ENCODE results near the gene PACSIN1.

Gene PACSIN1

GRCh38 chr6:34566830-34567546, 101.1 kb downstream of the PACSIN1 start:
- DNase-seq, result no peak

DNA sequence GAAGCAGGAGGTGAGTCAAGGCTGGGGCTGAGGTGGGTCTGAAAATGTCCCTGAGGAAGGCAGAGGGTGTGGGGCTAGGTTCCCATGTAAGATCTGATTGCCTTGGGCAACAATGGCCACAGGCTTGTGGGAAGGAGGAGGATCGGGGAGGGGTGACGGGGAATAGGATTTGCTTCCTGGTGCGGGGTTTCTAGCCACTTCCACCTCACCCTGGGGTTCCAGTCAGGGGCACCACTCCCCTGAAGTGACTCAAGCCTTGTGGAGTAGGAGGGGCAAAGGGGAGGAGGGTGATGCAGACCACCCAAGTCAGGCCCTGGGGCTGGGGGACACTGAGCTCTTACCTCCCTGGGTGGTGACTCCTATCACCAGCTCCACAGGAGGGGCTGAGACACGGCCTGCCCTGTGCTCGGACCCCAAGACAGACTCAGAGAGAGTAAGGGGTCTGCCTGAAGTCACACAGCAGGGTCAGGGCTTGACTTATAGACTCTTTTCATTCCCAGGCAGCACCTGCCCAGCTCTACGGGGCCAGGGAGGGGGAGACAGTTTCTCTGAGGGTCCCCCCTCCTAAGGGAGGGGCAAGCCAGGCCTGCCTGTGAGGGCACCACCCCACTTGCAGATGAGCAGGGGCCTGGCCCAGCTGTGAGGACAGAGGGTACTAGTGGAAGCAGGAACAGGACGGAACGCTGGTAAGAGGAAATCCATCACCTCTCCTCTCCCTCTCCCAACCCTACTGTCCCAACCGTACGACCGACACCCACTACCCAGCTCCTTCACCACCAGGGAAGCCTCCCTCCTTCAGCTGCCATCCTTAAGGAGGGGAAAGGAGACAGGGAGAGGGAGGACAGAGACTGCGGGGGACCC, 102.7 kb downstream of the PACSIN1 start:
- no peak for DNase-seq

GRCh38 chr6:34569361-34569973, 103.6 kb downstream of the PACSIN1 start:
- DNase-seq, result no peak

- DNase-seq, result no peak
Measured at GRCh38 chr6:34570066-34570833, 104.4 kb downstream of the PACSIN1 start.

DNA sequence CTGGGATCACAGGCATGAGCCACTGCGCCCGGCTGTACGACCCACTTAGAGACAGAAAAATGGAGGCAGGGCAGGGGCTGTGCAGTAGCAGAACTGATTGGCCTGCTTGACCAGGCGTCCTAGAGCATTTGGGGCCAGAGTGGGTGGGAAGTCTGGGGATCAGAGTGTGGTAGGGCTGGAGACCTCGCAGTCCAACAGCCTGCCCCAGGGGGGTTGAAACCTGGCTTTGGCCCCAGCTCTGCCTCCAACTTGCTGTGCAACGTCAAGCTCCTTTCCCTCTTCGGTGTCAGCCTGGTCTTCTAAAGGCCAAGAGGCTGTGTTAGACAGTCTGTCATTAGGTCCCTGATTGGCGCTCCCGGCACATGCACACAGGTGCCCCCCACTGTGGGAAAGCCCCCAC, 105.5 kb downstream of the PACSIN1 start:
- no peak for DNase-seq

- DNase-seq, result no peak
Measured at GRCh38 chr6:34572021-34572420, 106.1 kb downstream of the PACSIN1 start.

DNA sequence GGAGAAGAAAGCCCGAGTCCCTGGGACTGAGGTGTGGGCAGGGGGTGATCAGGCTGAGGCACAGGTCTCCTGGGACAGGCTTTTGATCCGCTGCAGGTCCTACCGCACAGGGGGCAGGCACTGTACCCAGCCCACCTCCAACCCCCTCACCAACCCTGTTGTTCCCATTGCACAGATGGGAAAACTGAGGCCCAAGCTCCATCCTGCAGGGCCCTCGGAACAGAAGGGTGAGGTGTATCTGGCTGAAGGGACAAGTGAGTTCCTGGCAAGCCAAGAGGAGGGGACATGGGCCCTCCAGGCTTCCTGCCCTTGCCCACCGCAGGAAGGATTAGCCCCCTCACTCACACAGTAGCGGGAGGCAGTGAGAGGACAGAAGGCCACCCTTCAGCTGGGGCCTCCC, 106.7 kb downstream of the PACSIN1 start:
- DNase-seq, result no peak

DNA sequence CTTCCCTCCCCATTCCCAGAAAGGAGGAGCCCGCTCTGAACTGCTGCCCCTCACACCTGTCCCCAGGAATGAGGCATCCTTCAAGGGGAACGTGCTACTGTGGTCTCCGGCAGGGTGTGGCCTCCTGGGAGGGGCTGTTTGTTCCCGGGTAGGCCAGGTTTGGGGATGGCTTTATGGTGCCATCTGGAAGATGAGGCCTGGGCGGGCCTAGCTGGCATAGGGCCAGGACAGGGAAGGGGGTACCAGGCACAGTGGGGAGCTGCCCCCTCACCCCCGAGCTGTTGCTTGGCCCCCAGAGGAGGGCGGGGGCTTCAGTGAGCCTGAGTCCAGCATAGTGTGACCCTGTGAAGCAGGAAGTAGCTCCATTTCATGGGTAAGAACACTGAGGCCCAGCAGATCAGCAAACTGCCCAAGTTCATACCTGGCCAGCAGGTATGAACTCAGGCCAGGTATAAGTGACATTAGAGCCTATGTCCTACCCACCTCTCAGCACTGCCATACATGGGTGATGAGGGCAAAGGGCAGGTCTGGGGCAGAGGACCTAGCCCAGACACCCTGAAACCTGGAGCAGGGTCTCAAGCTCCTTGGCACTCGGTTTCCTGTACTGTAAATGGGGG, 107.8 kb downstream of the PACSIN1 start:
- no peak for DNase-seq

GRCh38 chr6:34574647-34575293, 108.9 kb downstream of the PACSIN1 start:
- DNase-seq, result no peak

DNA sequence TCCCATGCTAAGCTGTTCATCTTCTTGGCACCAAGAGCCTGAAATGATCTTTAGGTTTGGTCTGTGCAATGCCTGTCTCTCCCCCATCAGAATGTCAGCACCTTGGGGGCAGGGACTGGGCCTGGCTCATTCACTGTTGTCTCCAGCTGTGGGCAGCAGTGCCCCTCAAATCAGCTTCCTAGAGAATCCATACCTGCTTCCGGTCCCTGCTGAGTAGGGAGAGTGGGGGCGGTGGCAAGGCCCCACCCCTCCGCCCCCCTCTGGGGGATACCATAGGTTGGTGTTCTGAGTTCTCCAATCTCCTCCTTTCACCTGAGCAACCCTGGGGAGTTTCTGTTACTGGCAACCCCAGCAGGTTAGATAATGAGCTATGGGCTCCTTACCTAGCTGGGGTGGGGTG, 109.5 kb downstream of the PACSIN1 start:
- DNase-seq, result no peak

GRCh38 chr6:34576286-34576955, 110.5 kb downstream of the PACSIN1 start:
- no peak for DNase-seq

DNA sequence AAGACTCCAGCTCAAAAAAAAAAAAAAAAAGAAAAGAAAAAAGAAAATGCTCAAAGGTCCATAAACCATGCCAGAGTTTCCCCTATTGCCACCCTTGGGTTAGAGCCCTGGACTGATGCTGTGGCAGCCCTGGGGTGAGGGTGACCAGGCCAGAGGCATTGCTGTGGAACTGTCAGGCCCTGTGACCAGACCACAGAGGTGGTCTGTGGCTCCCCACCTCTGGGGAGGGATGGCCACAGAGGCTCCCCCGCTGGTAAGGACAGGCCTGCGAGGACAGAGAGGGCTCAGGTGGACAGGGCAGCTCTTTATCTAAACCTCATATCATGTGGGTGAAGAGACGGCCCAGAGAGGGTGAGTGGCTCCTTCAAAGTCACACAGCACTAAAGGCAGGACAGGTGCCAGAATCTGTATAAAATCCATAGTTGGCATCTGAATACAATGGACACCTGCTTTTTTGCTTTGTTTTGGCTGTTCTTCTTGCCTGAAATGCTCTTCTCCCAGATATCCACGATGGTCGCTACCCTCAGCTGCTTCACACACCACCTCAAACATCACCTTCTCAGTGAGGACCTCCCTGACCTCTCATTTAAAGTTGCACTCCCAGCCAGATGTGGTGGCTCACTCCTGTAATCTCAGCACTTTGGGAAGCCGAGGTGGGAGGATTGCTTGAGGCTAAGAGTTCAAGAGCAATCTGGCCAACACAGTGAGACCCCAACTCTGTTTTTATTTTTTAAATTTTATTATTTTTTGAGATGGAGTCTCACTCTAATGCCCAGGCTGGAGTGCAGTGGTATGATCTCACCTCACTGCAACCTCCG, 112.8 kb downstream of the PACSIN1 start:
- no peak for DNase-seq

DNA sequence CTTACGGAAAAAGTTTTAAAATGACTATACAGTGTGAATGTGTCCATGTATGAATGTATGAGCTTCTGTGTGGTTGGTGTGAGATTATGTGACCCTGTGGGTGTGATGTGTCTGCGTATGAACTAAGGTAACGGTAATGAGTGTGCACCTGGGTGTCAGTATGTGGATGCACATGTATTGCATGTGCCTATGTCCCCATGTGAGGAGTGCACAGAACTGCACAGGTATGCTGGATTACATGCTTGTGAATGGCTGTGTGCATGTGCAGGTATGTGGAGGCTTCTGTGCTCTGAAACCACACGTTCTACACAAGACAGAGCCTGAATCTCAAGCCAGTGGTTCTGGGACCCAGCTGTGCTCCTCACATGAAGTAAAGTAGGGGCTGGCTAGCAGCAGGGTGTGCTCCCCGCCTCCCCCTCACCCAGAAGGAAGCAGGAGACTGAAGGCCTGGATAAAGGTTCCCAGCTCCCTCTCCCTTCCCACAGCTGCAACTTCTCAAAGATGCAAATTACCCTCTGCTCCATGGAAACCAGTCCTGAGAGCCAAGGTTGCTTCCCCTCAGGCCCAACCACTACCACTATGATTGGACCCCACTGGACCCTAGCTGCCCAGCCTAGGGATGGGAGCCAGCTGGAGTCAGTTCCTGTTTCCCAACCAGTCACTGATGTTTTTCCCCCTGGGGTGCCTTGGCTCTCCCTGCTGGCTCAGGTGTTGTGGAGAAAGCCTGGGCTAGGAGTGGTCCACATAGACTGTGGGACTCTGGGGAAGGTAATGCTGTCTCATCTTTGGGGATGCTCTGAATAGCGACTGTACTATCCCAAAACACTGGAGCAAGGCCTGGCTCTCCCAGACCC, 115.1 kb downstream of the PACSIN1 start:
- DNase-seq, result no peak

- no peak for DNase-seq
Measured at GRCh38 chr6:34581561-34581920, 115.7 kb downstream of the PACSIN1 start.

- DNase-seq, result no peak
Measured at GRCh38 chr6:34583461-34583860, 117.6 kb downstream of the PACSIN1 start.

DNA sequence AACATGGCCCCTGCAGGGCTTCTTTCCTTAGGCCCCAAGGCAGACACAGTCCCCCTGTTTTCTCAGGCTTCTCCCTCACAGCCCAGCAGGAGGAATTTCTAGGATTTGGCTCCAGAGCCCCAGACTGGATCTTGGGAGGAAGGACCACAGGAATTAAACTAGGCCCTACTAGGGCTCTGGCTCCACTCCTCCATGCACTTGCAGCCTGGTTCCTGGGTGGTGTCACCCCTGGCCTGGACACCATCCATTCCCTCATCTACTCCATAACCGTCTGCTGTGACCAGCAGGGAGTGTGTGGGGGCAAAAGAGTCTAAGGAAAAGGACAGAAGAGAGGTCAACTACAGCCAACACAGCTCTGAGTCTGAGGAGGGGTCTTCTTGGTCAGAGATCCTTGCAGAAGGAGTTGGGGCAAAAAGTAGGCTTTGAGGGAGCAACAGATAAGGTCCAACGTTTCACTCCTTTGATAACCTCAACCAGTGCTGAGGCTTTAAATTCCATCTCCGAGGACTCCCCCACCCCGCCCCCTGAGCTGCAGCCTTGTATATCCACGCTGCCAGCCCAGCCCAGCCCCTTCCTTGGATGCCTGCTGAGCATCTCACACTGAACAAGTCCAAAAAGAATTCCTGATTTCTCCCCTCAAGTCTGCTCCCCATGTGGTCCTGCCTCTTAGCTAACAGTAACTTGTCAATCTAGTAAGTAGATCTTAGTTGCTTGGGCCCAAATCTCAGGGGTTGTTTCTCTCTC, 118.2 kb downstream of the PACSIN1 start:
- no peak for DNase-seq

DNA sequence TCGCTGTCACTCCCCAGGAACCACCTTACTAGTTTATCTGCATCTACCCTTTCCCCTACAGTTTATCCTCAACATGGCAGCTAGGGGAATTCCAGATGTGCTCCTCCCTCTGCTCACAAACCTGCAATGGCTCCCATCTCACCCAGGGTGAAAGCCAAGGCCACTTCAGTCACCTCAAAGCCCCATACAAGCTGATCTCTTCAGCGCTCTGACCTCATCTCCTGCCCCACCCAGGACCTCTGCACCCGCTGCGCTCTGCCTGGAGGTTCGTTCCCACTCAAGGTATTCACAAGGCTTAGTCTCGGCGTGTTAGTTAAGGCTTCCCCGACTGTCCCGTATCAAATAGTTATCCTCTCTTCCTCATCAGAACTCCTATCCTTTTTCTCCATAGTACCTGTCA, 118.8 kb downstream of the PACSIN1 start:
- DNase-seq, result no peak

Measured in GDM1 (cell line).